ENCODE measurements around the gene GLDN. TPM values are rescaled to one million over a fixed set of nuclear protein-coding genes. Genes with fewer than 3 reads are reported as not detected.

The GLDN gene
- total and polyA plus RNA-seq, 2 of the 4 experiments (the other 2 are of a cell fraction) = under 0.01 TPM; not detected in 1

DNA sequence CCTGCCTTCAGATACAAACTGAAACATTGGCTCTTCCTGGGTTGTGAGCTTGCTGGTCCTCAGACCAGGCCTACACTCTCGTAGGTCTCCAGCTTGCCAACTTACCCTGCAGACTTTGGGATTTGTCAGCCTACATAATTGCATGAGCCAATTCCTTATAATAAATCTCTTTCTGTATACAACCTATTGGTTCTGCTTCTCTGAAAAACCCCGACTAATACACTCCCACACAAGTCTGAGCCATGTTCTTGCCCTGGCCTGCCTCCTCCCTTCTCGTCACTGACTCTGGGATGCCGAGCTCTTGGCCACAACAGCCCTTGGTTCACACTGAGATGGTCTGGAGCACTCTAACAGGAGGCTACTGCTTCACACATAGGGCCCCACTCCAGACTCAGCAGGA lies 12.5 kb upstream of the GLDN start:
- DNase-seq = no peak
- Histone ChIP-seq H4K8ac (ENCODE audit: low read depth in 2 of 2, low read length in 2 of 2) (no peak overlapping the region), H3K4me3 (ENCODE audit: insufficient read depth, low read depth, low read length) (no peak overlapping the region), H2AK5ac (ENCODE audit: low read depth, low read length) (no peak overlapping the region), H3K9ac (ENCODE audit: low read depth, low read length) (no peak overlapping the region), H3K4me1 (ENCODE audit: control insufficient read depth, insufficient read depth, low read length) (no peaks in the 10 kb centered on the region), H4K91ac (ENCODE audit: insufficient read depth, low read depth, low read length) (no peak overlapping the region), H3K4me2 (ENCODE audit: low read depth, low read length) (no peak overlapping the region), H2AK9ac (replicated peaks; ENCODE audit: low read depth, low read length, poor library complexity) (no peak overlapping the region), H3K18ac (ENCODE audit: low read depth, low read length) (no peak overlapping the region), H3K56ac (ENCODE audit: extremely low read depth, insufficient read depth, low read length) (no peak overlapping the region), H3K23ac (ENCODE audit: low read depth, low read length) (no peak overlapping the region), H3K4ac (ENCODE audit: low read depth, low read length) (no peak overlapping the region), H2BK20ac (ENCODE audit: low read depth, low read length) (no peak overlapping the region), H3K36me3 (ENCODE audit: control insufficient read depth, insufficient read depth, low read length) (no peaks in the 10 kb centered on the region), H4K5ac (ENCODE audit: low read depth, low read length) (no peak overlapping the region), H2BK120ac (ENCODE audit: low read depth, low read length) (no peak overlapping the region), H3K9me3 (ENCODE audit: control insufficient read depth, insufficient read depth, low read length) (no peaks in the 10 kb centered on the region), H3K27me3 (ENCODE audit: control insufficient read depth, insufficient read depth, low read length) (peaks cover 6% of the 10 kb centered on the region), H2BK15ac (ENCODE audit: low read depth, low read length) (no peak overlapping the region), H3K14ac (replicated peaks; ENCODE audit: low read depth, low read length) (no peak overlapping the region), H2BK5ac (ENCODE audit: low read depth, low read length, poor library complexity, severe bottlenecking) (no peak overlapping the region), H2AFZ (replicated peaks; ENCODE audit: low read length, poor library complexity) (no peak overlapping the region), H3K27ac (ENCODE audit: insufficient read depth, low read length) (no peak overlapping the region), H3K9me1 (ENCODE audit: insufficient read depth, low read length) (no peaks in the 10 kb centered on the region), H4K20me1 (ENCODE audit: insufficient read depth, low read length) (no peaks in the 10 kb centered on the region), H3K79me1 (ENCODE audit: low read depth in 1 of 2, low read length in 2 of 2) (no peaks in the 10 kb centered on the region)
- dilution Hi-C loops (cut with HindIII; ENCODE audit: low sequenced_read_pairs, unreplicated experiment) (no loop called here), in situ Hi-C loops (cut with MboI; ENCODE audit: low sequenced_read_pairs) (no loop called here), intact Hi-C loops (cut with micrococcal nuclease) (no loop called here)
- POLR2A ChIA-PET (ENCODE audit: unreplicated experiment) = no interaction called here
- CTCF ChIA-PET = interaction anchor here (0.5 to 0.6 kb wide), 2 partner anchors 141 to 161 kb away, joined by 3 read pairs; no protein-coding TSS in a partner anchor
- TF ChIP-seq NFE2L2 (IDR thresholded peaks at IDR 0.05; ENCODE audit: low read depth, low read length) (no peak), MXI1 (IDR thresholded peaks at IDR 0.05; ENCODE audit: borderline replicate concordance, low read depth, low read length) (no peak), CHD1 (IDR thresholded peaks at IDR 0.05; ENCODE audit: low read depth, low read length) (no peak), RAD21 (IDR thresholded peaks at IDR 0.05; ENCODE audit: low read length) (no peak), MAFK (IDR thresholded peaks at IDR 0.05; ENCODE audit: low read depth, low read length) (no peak), CEBPB (IDR thresholded peaks at IDR 0.05; ENCODE audit: low read depth, low read length) (no peak)
- TF ChIP-seq, protein P1, sequence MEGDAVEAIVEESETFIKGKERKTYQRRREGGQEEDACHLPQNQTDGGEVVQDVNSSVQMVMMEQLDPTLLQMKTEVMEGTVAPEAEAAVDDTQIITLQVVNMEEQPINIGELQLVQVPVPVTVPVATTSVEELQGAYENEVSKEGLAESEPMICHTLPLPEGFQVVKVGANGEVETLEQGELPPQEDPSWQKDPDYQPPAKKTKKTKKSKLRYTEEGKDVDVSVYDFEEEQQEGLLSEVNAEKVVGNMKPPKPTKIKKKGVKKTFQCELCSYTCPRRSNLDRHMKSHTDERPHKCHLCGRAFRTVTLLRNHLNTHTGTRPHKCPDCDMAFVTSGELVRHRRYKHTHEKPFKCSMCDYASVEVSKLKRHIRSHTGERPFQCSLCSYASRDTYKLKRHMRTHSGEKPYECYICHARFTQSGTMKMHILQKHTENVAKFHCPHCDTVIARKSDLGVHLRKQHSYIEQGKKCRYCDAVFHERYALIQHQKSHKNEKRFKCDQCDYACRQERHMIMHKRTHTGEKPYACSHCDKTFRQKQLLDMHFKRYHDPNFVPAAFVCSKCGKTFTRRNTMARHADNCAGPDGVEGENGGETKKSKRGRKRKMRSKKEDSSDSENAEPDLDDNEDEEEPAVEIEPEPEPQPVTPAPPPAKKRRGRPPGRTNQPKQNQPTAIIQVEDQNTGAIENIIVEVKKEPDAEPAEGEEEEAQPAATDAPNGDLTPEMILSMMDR (conservative IDR thresholded peaks at IDR 0.05; ENCODE audit: low read depth, low read length) = no peak
- WGBS, 2 experiments (ENCODE audit: extremely low coverage in 2 of 2, insufficient read length in 1 of 2) = 90% methylated on average over 2 of the region's 4 CpGs; no CpG with 5 or more reads in 1 of the 2 experiments
- BruUV-seq (replicated peaks) = no TSS peak
- no peak for ATAC-seq (ENCODE audit: low read depth)
